A673 (cell line): Measurements from ENCODE around the gene THADA. TPM values are rescaled to one million over a fixed set of nuclear protein-coding genes. Genes with fewer than 3 reads are reported as not detected.

Experiments
- BruUV-seq: library from RNA; stranded (reverse); fragments of 400-500 nt; replicated peaks from 2 replicates; lab custom pipeline; 2021; lab: Mats Ljungman, UMichigan
- CTCF ChIA-PET: fragments of 300-600 bp; sonication (Branson Sonifier 250); formaldehyde crosslinking; loops from one replicate; lab custom pipeline; 2022; ENCODE audit warnings: antibody characterized with exemption; lab: Charles Lee
- POLR2A ChIA-PET: fragments of 300-600 bp; sonication (Branson Sonifier 250); formaldehyde crosslinking; loops from one replicate; lab custom pipeline; 2022; ENCODE audit warnings: antibody characterized with exemption; ENCODE audit not compliant: low non-redundant PET; lab: Charles Lee
- DNase-seq: peaks from one replicate; pipeline ENCODE4 v3.0.0-alpha.2; 2015; ENCODE audit warnings: low spot score
- H3K27ac ChIP-seq: fragments of 200-600 bp; sonication (generic); 2 replicates; pipeline ENCODE4 v1.5.1; 2016; ENCODE audit warnings: mixed run types, low read depth, mild to moderate bottlenecking, mixed read lengths, antibody characterized with exemption, low read length; ENCODE audit not compliant: poor library complexity, severe bottlenecking
- H3K27me3 ChIP-seq: fragments of 200-600 bp; sonication (generic); replicated peaks from 2 replicates; pipeline ENCODE4 v1.6.1; 2017; ENCODE audit warnings: mixed run types, low read depth, mild to moderate bottlenecking, mixed read lengths, antibody characterized with exemption, low read length; ENCODE audit not compliant: insufficient read depth, poor library complexity
- H3K36me3 ChIP-seq: fragments of 200-600 bp; sonication (generic); 2 replicates; pipeline ENCODE4 v1.6.1; 2016; ENCODE audit warnings: mixed run types, mild to moderate bottlenecking, mixed read lengths, antibody characterized with exemption, low read length; ENCODE audit not compliant: insufficient read depth, poor library complexity, severe bottlenecking
- H3K4me1 ChIP-seq: fragments of 200-600 bp; sonication (generic); 2 replicates; pipeline ENCODE4 v1.6.1; 2017; ENCODE audit warnings: mixed run types, mild to moderate bottlenecking, mixed read lengths, antibody characterized with exemption, low read length; ENCODE audit not compliant: insufficient read depth, poor library complexity, severe bottlenecking
- H3K4me3 ChIP-seq: fragments of 200-600 bp; sonication (generic); 2 replicates; pipeline ENCODE4 v1.5.1; 2016; ENCODE audit warnings: low read depth, mixed run types, mild to moderate bottlenecking, mixed read lengths, low read length; ENCODE audit not compliant: poor library complexity, severe bottlenecking
- H3K9me3 ChIP-seq: fragments of 200-600 bp; sonication (generic); 2 replicates; pipeline ENCODE4 v1.6.1; 2016; ENCODE audit warnings: mixed run types, low read depth, mild to moderate bottlenecking, mixed read lengths, antibody characterized with exemption, low read length; ENCODE audit not compliant: poor library complexity, severe bottlenecking
- EZH2 ChIP-seq: fragments of 200-600 bp; sonication (generic); IDR thresholded peaks from 2 replicates; pipeline ENCODE4 v1.6.1; 2017; ENCODE audit warnings: borderline replicate concordance, low read depth, mild to moderate bottlenecking, mixed read lengths, antibody characterized with exemption, low read length; ENCODE audit not compliant: poor library complexity, severe bottlenecking
- intact Hi-C: fragments of 100-400 bp; cut with micrococcal nuclease; formaldehyde crosslinking; loops from one replicate; pipeline ENCODE4 v1.10.0; 2022; ENCODE audit not compliant: unreplicated experiment
- total RNA-seq: library from RNA; stranded (reverse); gene quantifications from 2 replicates; pipeline ENCODE4 v1.2.3, GENCODE V29; 2021
- TF ChIP-seq, protein P1 (sequence below): fragments of 300-800, 200-600 bp; sonication (generic); conservative IDR thresholded peaks from 2 replicates; pipeline ENCODE4 v1.5.1; 2017; ENCODE audit warnings: low read depth, mild to moderate bottlenecking, antibody characterized with exemption, low read length, moderate library complexity, mixed read lengths

Gene THADA
- total RNA-seq, 1 experiment from 2014 or later = 39.7 TPM

DNA sequence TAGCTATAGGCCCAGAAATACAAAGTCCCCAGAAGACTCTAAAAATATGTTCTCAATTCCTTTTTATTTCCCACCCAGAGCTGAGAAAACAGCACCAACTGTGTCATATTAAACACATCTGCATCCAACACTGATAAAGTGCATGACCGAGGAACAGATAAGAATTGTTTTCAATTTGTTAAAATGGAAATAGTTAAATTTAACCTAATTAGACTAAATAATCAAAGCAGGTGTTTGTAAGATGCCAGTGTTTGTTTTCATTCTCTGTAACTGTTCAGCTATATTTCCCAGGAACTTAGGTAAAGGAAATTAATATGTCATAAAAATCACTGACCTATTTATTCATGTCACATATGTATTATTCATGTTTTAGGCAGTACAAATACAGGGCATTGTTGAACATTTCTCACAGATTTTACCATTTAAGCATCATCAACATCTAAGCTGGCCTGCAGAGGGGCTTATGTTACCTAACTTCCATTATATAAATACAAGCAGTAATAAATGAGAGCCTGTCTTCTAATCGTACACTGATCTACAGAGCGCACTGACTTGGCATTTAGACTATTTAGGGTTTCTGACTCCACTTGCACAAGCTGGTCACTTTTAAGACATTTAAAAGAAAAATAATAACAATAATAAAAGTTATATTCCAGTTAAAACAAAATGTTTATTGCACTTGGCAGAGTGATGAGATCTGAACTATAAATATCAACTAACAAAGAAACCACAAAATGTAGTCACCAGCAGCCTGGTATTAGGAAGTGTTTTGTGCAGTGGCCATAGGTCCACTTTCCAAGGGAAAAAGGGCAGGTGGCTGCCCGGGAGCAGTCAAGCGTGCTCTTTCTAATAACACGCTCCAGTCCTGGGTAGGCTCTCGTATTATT lies 282.8 kb downstream of the THADA start:
- DNase-seq = no peak
- TF ChIP-seq EZH2 = no peak
- TF ChIP-seq, protein P1, sequence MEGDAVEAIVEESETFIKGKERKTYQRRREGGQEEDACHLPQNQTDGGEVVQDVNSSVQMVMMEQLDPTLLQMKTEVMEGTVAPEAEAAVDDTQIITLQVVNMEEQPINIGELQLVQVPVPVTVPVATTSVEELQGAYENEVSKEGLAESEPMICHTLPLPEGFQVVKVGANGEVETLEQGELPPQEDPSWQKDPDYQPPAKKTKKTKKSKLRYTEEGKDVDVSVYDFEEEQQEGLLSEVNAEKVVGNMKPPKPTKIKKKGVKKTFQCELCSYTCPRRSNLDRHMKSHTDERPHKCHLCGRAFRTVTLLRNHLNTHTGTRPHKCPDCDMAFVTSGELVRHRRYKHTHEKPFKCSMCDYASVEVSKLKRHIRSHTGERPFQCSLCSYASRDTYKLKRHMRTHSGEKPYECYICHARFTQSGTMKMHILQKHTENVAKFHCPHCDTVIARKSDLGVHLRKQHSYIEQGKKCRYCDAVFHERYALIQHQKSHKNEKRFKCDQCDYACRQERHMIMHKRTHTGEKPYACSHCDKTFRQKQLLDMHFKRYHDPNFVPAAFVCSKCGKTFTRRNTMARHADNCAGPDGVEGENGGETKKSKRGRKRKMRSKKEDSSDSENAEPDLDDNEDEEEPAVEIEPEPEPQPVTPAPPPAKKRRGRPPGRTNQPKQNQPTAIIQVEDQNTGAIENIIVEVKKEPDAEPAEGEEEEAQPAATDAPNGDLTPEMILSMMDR = no peak
- CTCF ChIA-PET = no interaction called here

DNA sequence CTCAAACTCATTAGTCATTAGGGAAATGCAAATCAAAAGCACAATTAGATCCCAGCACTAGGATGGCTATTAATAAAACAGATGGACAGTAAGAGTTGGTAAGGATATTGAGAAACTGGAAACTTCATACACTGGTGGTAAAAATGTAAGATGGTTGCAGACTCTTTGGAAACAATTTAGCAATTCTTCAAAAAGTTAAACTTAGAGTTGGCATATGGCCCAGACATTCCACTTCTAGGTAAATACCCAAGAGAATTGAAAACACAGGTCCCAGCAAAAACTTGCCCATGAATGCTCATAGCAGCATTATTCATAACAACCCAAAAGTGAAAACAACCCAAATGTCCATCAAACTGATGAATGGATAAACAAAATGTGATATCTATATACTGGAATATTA lies 284.6 kb downstream of the THADA start:
- ChIA-PET CTCF (no interaction called here), POLR2A (no interaction called here)
- no peak overlapping the region for H3K4me3 ChIP-seq

More for the DNA sequence above, 282.8 kb downstream of the THADA start:
- no peaks in the 10 kb centered on the region for H3K9me3 ChIP-seq
- H3K4me3 ChIP-seq = no peak overlapping the region
- H3K27me3 ChIP-seq = no peaks in the 10 kb centered on the region
- H3K36me3 ChIP-seq = no peaks in the 10 kb centered on the region
- BruUV-seq = no TSS peak
- intact Hi-C loops = no loop called here
- POLR2A ChIA-PET = no interaction called here
- H3K27ac ChIP-seq = no peak overlapping the region
- no peaks in the 10 kb centered on the region for H3K4me1 ChIP-seq

DNA sequence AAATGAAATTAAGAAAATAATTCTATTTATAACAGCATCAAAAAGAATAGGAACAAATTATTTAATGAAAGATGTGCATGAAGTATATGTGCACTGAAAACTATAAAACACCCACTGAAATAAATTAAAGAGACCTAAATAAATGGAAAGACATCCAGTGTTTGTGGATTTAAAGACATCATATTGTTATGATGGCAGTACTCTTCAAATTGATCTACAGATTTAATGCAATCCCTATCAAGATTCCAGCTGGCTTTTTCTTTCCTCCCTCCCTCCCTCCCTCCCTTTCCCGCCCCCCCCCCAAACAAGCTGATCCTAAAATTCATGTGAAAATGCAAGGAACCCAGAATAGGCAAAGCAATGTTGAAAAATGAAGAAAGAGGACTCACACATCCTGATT lies 285.9 kb downstream of the THADA start:
- TF ChIP-seq, protein P1 = no peak
- TF ChIP-seq EZH2 = no peak
- intact Hi-C loops = no loop called here
- no TSS peak for BruUV-seq
- H3K4me3 ChIP-seq = no peak overlapping the region
- no peaks in the 10 kb centered on the region for H3K27me3 ChIP-seq
- POLR2A ChIA-PET = no interaction called here
- CTCF ChIA-PET = no interaction called here
- H3K4me1 ChIP-seq = no peaks in the 10 kb centered on the region
- DNase-seq = no peak
- no peaks in the 10 kb centered on the region for H3K9me3 ChIP-seq
- H3K27ac ChIP-seq = no peak overlapping the region
- H3K36me3 ChIP-seq = no peaks in the 10 kb centered on the region

More for the DNA sequence above, 284.6 kb downstream of the THADA start:
- TF ChIP-seq, protein P1 = no peak
- no peak for TF ChIP-seq EZH2
- Histone ChIP-seq H3K9me3 (no peaks in the 10 kb centered on the region), H3K27me3 (no peaks in the 10 kb centered on the region), H3K4me1 (no peaks in the 10 kb centered on the region), H3K27ac (no peak overlapping the region), H3K36me3 (no peaks in the 10 kb centered on the region)
- no peak for DNase-seq
- intact Hi-C loops = no loop called here
- BruUV-seq = no TSS peak
